Astrocyte of the cerebellum (primary cell): ENCODE measurements around the gene LIPC.

Experiments used
- DNase-seq: peaks from one replicate; pipeline ENCODE4 v3.0.0-alpha.2; 2011; ENCODE audit warnings: low read depth
- H3K4me3 ChIP-seq: 2 replicates; pipeline ENCODE4 v1.5.1; 2011; ENCODE audit warnings: mild to moderate bottlenecking, low read depth, low read length, moderate library complexity
- in situ Hi-C: cut with HindIII; loops from 2 replicates; pipeline ENCODE4 v1.10.0; 2017; ENCODE audit warnings: low sequenced_read_pairs
- TF ChIP-seq, protein P1 (sequence below): IDR thresholded peaks from 2 replicates; pipeline ENCODE4 v1.5.1; 2012; ENCODE audit warnings: low read length, low read depth, moderate library complexity, mild to moderate bottlenecking; ENCODE audit errors: missing control alignments

LIPC gene

DNA sequence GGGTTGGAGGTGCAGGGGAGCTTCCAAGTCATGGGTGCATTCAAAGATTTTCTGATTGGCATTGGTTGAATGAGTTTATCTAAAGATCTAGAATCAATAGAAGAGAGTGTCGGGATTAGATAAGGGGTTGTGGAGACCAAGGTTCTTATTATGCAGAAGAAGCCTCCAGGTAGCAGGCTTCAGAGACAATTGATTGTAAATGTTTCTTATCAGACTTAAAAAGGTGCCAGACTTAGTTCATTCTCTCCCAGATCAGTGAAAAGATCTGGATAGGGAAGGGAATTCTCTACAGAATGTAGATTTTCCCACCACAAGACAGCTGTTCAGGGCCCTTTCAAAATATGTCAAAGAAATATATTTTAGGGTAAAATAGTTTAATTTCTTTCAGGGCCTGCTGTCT is 129.5 kb downstream of the LIPC start:
- no peak overlapping the region for H3K4me3 ChIP-seq
- TF ChIP-seq, protein P1, sequence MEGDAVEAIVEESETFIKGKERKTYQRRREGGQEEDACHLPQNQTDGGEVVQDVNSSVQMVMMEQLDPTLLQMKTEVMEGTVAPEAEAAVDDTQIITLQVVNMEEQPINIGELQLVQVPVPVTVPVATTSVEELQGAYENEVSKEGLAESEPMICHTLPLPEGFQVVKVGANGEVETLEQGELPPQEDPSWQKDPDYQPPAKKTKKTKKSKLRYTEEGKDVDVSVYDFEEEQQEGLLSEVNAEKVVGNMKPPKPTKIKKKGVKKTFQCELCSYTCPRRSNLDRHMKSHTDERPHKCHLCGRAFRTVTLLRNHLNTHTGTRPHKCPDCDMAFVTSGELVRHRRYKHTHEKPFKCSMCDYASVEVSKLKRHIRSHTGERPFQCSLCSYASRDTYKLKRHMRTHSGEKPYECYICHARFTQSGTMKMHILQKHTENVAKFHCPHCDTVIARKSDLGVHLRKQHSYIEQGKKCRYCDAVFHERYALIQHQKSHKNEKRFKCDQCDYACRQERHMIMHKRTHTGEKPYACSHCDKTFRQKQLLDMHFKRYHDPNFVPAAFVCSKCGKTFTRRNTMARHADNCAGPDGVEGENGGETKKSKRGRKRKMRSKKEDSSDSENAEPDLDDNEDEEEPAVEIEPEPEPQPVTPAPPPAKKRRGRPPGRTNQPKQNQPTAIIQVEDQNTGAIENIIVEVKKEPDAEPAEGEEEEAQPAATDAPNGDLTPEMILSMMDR: no peak
- in situ Hi-C loops: no loop called here
- DNase-seq: no peak

DNA sequence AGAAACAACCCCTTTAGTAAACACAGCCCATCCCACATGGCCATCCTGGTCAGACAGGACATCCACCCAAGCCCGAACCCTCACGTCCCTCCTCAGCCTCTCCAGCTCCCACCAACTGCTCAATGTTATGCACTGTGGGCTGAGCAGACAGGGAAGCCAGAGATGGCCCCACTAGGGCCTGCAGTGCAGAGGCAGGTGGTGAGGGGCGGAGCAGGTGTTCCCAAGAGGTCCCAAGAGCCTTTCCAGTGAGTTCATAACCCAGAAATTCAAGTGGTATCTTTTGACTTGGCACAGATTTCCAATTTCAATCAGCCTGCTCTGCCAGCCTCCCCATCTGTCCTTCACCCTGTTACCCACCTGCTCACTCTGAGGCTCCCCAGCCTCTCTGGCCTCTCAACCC is 130.3 kb downstream of the LIPC start:
- H3K4me3 ChIP-seq: no peak overlapping the region
- no peak for DNase-seq
- TF ChIP-seq, protein P1: no peak
- in situ Hi-C loops: no loop called here

DNA sequence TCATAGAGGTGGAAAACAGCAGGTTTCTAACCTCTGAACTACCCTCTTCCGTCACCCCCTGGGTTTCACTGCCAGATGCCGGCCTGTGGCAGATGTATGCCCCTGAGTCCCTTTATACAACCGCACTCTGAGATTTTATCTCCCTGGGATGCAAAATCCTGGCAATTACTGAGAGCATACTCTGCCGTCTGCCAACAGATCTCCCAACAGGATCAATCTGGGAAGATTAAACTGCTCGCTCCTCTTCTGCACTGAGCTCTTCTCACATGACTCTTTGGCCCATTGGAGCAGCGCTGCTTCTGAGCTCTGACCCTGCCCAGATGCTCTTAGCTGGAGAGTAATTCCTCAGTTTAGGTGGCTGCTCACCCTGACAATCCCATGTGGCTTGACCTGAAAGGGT is 133.2 kb downstream of the LIPC start:
- in situ Hi-C loops: no loop called here
- TF ChIP-seq, protein P1: no peak
- no peak for DNase-seq
- no peak overlapping the region for H3K4me3 ChIP-seq

DNA sequence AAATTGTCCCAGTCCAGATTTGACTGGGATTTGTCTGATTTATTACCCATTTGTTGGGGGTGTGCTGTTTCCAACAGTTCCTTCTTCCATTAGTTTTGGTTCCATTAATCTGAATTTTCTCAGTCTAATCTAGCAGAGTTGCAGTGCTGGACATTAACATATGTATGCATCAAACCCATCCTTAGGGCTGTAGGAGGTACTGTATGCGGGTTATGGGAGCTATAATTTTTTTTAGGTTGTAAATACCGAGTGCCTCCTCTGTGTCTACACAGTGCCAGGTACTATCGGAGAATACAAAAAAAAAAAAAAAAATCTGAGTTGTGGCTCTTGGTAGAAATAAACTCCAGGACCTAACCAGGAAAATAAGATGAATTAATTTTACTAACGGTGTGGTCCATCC is 133.8 kb downstream of the LIPC start:
- H3K4me3 ChIP-seq: no peak overlapping the region
- in situ Hi-C loops: no loop called here
- TF ChIP-seq, protein P1: no peak
- no peak for DNase-seq

DNA sequence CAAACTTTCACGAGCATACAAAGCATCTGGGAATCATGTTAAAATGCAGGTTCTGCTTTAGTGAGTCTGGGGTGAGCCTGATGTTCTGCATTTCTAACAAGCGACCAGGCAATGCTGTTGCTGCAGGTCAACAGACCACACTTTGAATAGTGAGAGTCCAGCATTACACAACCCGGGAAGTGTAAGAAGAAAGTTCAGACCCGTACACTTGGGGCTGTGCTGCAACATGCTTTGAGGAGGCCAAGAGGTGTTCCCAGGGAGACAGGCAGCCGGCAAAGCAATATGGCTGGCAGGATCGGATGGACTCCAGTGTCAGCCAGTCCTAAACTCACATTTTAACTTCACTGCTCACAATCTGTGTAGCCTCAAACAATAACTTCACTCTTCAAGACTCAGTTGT is 134.2 kb downstream of the LIPC start:
- no peak for DNase-seq
- no peak overlapping the region for H3K4me3 ChIP-seq
- in situ Hi-C loops: no loop called here
- TF ChIP-seq, protein P1: no peak

DNA sequence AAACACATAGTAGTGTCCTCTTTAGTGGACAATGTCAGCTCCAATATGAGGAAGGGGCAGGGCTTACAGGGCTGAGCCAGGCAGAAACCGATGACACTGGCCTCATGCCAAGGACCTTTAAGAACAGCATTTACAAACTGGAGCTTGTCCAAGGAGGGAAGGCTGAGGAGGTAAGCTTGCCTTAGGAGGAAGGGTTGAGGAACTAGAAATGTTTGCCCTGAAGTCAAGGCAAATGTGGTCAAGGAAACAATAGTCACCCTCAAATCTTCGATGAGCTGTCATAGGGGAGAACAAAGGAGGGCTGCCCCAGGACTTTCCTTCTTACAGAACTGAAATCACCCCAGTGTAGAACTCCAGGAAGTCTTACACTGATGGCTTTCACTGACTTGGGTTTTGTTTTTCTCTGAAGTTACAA is 136.4 kb downstream of the LIPC start:
- TF ChIP-seq, protein P1: no peak
- no peak for DNase-seq
- in situ Hi-C loops: no loop called here
- no peak overlapping the region for H3K4me3 ChIP-seq

DNA sequence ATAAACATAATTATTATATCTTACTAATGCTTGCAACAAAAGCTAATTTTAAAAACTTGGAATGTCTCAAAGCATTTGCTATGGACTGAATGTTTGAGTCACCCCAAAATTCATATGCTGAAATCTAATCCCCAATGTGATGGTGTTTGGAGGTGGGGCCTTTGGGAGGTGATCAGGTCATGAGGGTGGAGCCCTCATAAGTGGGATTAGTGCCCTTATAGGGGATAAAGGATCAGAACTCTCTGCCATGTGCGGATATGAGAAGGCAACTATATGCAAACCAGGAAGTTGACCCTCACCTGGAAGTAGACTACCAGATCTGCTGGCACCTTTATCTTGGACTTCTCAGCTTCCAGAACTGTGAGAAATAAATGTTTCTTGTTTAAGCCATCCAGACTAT is 137.7 kb downstream of the LIPC start:
- no peak overlapping the region for H3K4me3 ChIP-seq
- in situ Hi-C loops: no loop called here
- TF ChIP-seq, protein P1: no peak
- DNase-seq: no peak
